Bladder microvascular endothelial cell (primary cell): ENCODE measurements around the gene ARHGAP21. TPM values are rescaled to one million over a fixed set of nuclear protein-coding genes. Genes with fewer than 3 reads are reported as not detected.

Experiments
- total RNA-seq: library from RNA; depleted of rRNA; stranded (reverse); fragments of >200 nt; gene quantifications from 2 replicates; pipeline ENCODE4 v1.2.3, GENCODE V29; 2014

The ARHGAP21 gene
- 45.0 and 98.9 TPM in 2 replicates for total RNA-seq

GRCh38 chr10:24723788-24724380 is at the start of gene ARHGAP21:
ARHGAP21 (minus strand) TSS chr10:24723887; CDS start chr10:24721899, 1,988 bp downstream.

Other genes starting within 250 kb of the ARHGAP21 start
- gene PRTFDC1, start 228.7 kb upstream of the ARHGAP21 start, total RNA-seq: 5.7 and 9.1 TPM in 2 replicates